PC-3 (cell line): Measurements from ENCODE around the gene USH2A. TPM values are rescaled to one million over a fixed set of nuclear protein-coding genes. Genes with fewer than 3 reads are reported as not detected.

Experiments used
- ATAC-seq: fragments of 200-7000 bp; cut with Tn5 transposase; 2 replicates; pipeline ENCODE4 v1.9.1; 2020; ENCODE audit warnings: mild to moderate bottlenecking, moderate library complexity
- BruUV-seq: library from RNA; stranded (reverse); fragments of 400-500 nt; replicated peaks from 2 replicates; lab custom pipeline; 2021; lab: Mats Ljungman, UMichigan
- CTCF ChIA-PET: fragments of 300-600 bp; sonication (Branson Sonifier 250); formaldehyde crosslinking; loops from one replicate; lab custom pipeline; 2022; ENCODE audit warnings: antibody characterized with exemption; lab: Charles Lee
- POLR2A ChIA-PET: fragments of 300-600 bp; sonication (Branson Sonifier 250); formaldehyde crosslinking; loops from one replicate; lab custom pipeline; 2022; ENCODE audit warnings: antibody characterized with exemption; ENCODE audit not compliant: unreplicated experiment; lab: Charles Lee
- DNase-seq: peaks from one replicate; pipeline ENCODE4 v3.0.0-alpha.2; 2015
- H2AFZ ChIP-seq: fragments of 300-600 bp; sonication (generic); 2 replicates; pipeline ENCODE4 v1.6.0; 2016; ENCODE audit warnings: antibody characterized with exemption, low read length
- H3F3A ChIP-seq: fragments of 300-600 bp; sonication (generic); one replicate; pipeline ENCODE4 v1.6.0; 2017; ENCODE audit warnings: antibody characterized with exemption, low read length, control low read depth, mild to moderate bottlenecking; ENCODE audit not compliant: unreplicated experiment
- H3K27ac ChIP-seq: fragments of 300-600 bp; sonication (generic); 2 replicates; pipeline ENCODE4 v1.5.1; 2016; ENCODE audit warnings: mild to moderate bottlenecking, low read length
- H3K27me3 ChIP-seq: fragments of 300-600 bp; sonication (generic); 2 replicates; pipeline ENCODE4 v1.6.1; 2016; ENCODE audit warnings: low read length, mixed read lengths
- H3K36me3 ChIP-seq: fragments of 300-600 bp; sonication (generic); 2 replicates; pipeline ENCODE4 v1.6.1; 2016; ENCODE audit warnings: low read depth, mixed run types, low read length, mixed read lengths
- H3K4me1 ChIP-seq: fragments of 300-600 bp; sonication (generic); 2 replicates; pipeline ENCODE4 v1.5.1; 2016; ENCODE audit warnings: low read length; ENCODE audit not compliant: insufficient read depth
- H3K4me2 ChIP-seq: fragments of 300-600 bp; sonication (generic); 2 replicates; pipeline ENCODE4 v1.6.0; 2016; ENCODE audit warnings: low read length
- H3K4me3 ChIP-seq: fragments of 300-600 bp; sonication (generic); 2 replicates; pipeline ENCODE4 v1.5.1; 2016; ENCODE audit warnings: mild to moderate bottlenecking, low read length, mixed read lengths
- H3K79me2 ChIP-seq: fragments of 300-600 bp; sonication (generic); 2 replicates; pipeline ENCODE4 v1.6.1; 2017; ENCODE audit warnings: low read length, mixed read lengths
- H3K9ac ChIP-seq: fragments of 300-600 bp; sonication (generic); 2 replicates; pipeline ENCODE4 v1.6.0; 2016; ENCODE audit warnings: mild to moderate bottlenecking, low read length
- H3K9me2 ChIP-seq: fragments of 300-600 bp; sonication (generic); replicated peaks from 2 replicates; pipeline ENCODE4 v1.6.1; 2016; ENCODE audit warnings: mixed run types, low read length, mixed read lengths
- H3K9me3 ChIP-seq: fragments of 300-600 bp; sonication (generic); 2 replicates; pipeline ENCODE4 v1.6.1; 2016; ENCODE audit warnings: low read length, mixed read lengths
- H4K20me1 ChIP-seq: fragments of 300-600 bp; sonication (generic); 2 replicates; pipeline ENCODE4 v1.6.1; 2016; ENCODE audit warnings: low read length, mixed read lengths
- CTCF ChIP-seq: fragments of 300-600 bp; sonication (generic); conservative IDR thresholded peaks from 2 replicates; pipeline ENCODE4 v1.5.1; 2017; ENCODE audit warnings: antibody characterized with exemption, low read depth, mild to moderate bottlenecking, low read length
- EZH2 ChIP-seq: fragments of 300-600 bp; sonication (generic); IDR thresholded peaks from one replicate; pipeline ENCODE4 v1.6.1; 2017; ENCODE audit warnings: antibody characterized with exemption, mild to moderate bottlenecking, low read length; ENCODE audit not compliant: unreplicated experiment
- EZH2phosphoT487 ChIP-seq: fragments of 300-600 bp; sonication (generic); IDR thresholded peaks from 2 replicates; pipeline ENCODE4 v1.6.1; 2018; ENCODE audit warnings: mild to moderate bottlenecking, antibody characterized with exemption, low read length, borderline replicate concordance
- intact Hi-C: fragments of 100-400 bp; cut with micrococcal nuclease; formaldehyde crosslinking; loops from 2 replicates; pipeline ENCODE4 v1.9.0; 2023
- total RNA-seq: library from RNA; depleted of rRNA; stranded (reverse); fragments of >200 nt; gene quantifications from 2 replicates; pipeline ENCODE4 v1.2.3, GENCODE V29; 2014

USH2A gene
- total RNA-seq, 1 experiment from 2014 or later, result not detected

- ATAC-seq (no peak), DNase-seq (no peak)
- ChIA-PET POLR2A (no interaction called here), CTCF (no interaction called here)
- Histone ChIP-seq H3K79me2 (no peaks in the 10 kb centered on the region), H4K20me1 (no peaks in the 10 kb centered on the region), H3K27me3 (peaks cover 68% of the 10 kb centered on the region), H3K36me3 (no peaks in the 10 kb centered on the region), H3F3A (no peaks in the 10 kb centered on the region), H2AFZ (no peak overlapping the region), H3K9me3 (no peaks in the 10 kb centered on the region), H3K4me1 (no peaks in the 10 kb centered on the region), H3K4me2 (no peak overlapping the region), H3K27ac (no peak overlapping the region), H3K9me2 (no peaks in the 10 kb centered on the region), H3K9ac (no peak overlapping the region), H3K4me3 (no peak overlapping the region)
- no TSS peak for BruUV-seq
- intact Hi-C loops, result no loop called here
- no peak for TF ChIP-seq EZH2
- TF ChIP-seq EZH2phosphoT487, result no peak
- no peak for TF ChIP-seq CTCF
These were observed 517.6 kb downstream of the USH2A start for GRCh38 chr1:215905493-215906115.

DNA sequence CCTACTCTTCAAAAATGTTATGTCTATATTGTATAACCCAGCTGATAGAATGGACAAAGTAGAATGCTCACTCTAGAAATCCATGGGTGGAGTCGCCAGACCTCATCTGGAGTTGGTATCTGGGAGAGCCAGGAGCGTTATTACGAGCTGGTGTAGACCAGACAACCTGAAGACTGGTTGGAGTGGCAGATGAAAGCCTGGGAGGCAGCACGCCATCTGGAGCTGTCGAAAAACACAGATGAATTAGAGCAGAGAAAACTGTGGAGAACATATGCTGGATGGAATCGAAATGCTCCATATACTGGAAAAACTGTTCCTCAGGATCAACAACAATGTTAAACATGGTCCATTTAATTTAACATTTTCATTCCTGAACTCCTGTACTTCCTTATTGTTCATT is 522.6 kb downstream of the USH2A start:
- Histone ChIP-seq H2AFZ (no peak overlapping the region), H3K79me2 (no peaks in the 10 kb centered on the region), H3K4me2 (no peak overlapping the region), H3K4me1 (no peaks in the 10 kb centered on the region), H3F3A (no peaks in the 10 kb centered on the region), H4K20me1 (no peaks in the 10 kb centered on the region), H3K4me3 (no peak overlapping the region), H3K36me3 (no peaks in the 10 kb centered on the region), H3K9me3 (no peaks in the 10 kb centered on the region), H3K9me2 (no peaks in the 10 kb centered on the region), H3K27ac (no peak overlapping the region), H3K9ac (no peak overlapping the region), H3K27me3 (peaks cover 90% of the 10 kb centered on the region)
- BruUV-seq, result no TSS peak
- intact Hi-C loops, result no loop called here
- ATAC-seq, result no peak
- CTCF ChIA-PET, result no interaction called here
- DNase-seq, result no peak
- POLR2A ChIA-PET, result no interaction called here
- TF ChIP-seq EZH2 (no peak), EZH2phosphoT487 (no peak), CTCF (no peak)

GRCh38 chr1:215899901-215900300 is 523.3 kb downstream of the USH2A start:
- POLR2A ChIA-PET, result no interaction called here
- Histone ChIP-seq H3K4me1 (no peaks in the 10 kb centered on the region), H3K4me3 (no peak overlapping the region), H3K4me2 (no peak overlapping the region), H3F3A (no peaks in the 10 kb centered on the region), H3K79me2 (no peaks in the 10 kb centered on the region), H3K9me3 (no peaks in the 10 kb centered on the region), H3K27me3 (peaks cover 90% of the 10 kb centered on the region), H3K9ac (no peak overlapping the region), H4K20me1 (no peaks in the 10 kb centered on the region), H2AFZ (no peak overlapping the region), H3K27ac (no peak overlapping the region), H3K9me2 (no peaks in the 10 kb centered on the region), H3K36me3 (no peaks in the 10 kb centered on the region)
- no peak for DNase-seq
- intact Hi-C loops, result no loop called here
- ATAC-seq, result no peak
- CTCF ChIA-PET, result no interaction called here
- no TSS peak for BruUV-seq
- TF ChIP-seq EZH2 (no peak), EZH2phosphoT487 (no peak), CTCF (no peak)
